ENCODE results near the gene VGLL4.
"Not testable (repeated sequence)": the region's sequence is repeated elsewhere in the genome, so short reads cannot be mapped to it uniquely, and the experiment has no call there.

The VGLL4 gene

GRCh38 chr3:11523572-11524101 is 120.1 kb downstream of the VGLL4 start:
- DNase-seq: no peak

- DNase-seq: no peak
Measured at GRCh38 chr3:11522953-11523571, 120.7 kb downstream of the VGLL4 start.

GRCh38 chr3:11522398-11522715 is 121.4 kb downstream of the VGLL4 start:
- DNase-seq: no peak

GRCh38 chr3:11521167-11521566 is 122.5 kb downstream of the VGLL4 start:
- no peak for DNase-seq

- DNase-seq: no peak
Measured at GRCh38 chr3:11517601-11518000, 126.1 kb downstream of the VGLL4 start.

GRCh38 chr3:11514191-11514821 is 129.4 kb downstream of the VGLL4 start:
- no peak for DNase-seq

GRCh38 chr3:11513817-11514135 is 129.9 kb downstream of the VGLL4 start:
- no peak for DNase-seq

- DNase-seq: not testable (repeated sequence)
Measured at GRCh38 chr3:11513125-11513816, 130.4 kb downstream of the VGLL4 start.

GRCh38 chr3:11511606-11512005 is 132.1 kb downstream of the VGLL4 start:
- not testable (repeated sequence) for DNase-seq

GRCh38 chr3:11510356-11510755 is 133.4 kb downstream of the VGLL4 start:
- peak in 1 of 2 experiments; percentile 51 for DNase-seq

- DNase-seq: peak; percentile 36 to 90
Measured at GRCh38 chr3:11510001-11510340, 133.7 kb downstream of the VGLL4 start.

- peak; percentile 41 to 89 for DNase-seq
Measured at GRCh38 chr3:11509173-11510000, 134.3 kb downstream of the VGLL4 start.

- DNase-seq: no peak
Measured at GRCh38 chr3:11508346-11509172, 135.2 kb downstream of the VGLL4 start.

- DNase-seq: no peak
Measured at GRCh38 chr3:11507719-11508118, 136.0 kb downstream of the VGLL4 start.

All from NCI-H524 (cell line).